Femur (tissue), 1 donor: ENCODE data around the gene TMEM63A.
"Not testable (repeated sequence)": the region's sequence is repeated elsewhere in the genome, so short reads cannot be mapped to it uniquely, and the experiment has no call there.

ENCODE experiments used
- DNase-seq: peaks from one replicate; pipeline ENCODE4 v3.0.0-alpha.2; 2017

The TMEM63A gene

DNA sequence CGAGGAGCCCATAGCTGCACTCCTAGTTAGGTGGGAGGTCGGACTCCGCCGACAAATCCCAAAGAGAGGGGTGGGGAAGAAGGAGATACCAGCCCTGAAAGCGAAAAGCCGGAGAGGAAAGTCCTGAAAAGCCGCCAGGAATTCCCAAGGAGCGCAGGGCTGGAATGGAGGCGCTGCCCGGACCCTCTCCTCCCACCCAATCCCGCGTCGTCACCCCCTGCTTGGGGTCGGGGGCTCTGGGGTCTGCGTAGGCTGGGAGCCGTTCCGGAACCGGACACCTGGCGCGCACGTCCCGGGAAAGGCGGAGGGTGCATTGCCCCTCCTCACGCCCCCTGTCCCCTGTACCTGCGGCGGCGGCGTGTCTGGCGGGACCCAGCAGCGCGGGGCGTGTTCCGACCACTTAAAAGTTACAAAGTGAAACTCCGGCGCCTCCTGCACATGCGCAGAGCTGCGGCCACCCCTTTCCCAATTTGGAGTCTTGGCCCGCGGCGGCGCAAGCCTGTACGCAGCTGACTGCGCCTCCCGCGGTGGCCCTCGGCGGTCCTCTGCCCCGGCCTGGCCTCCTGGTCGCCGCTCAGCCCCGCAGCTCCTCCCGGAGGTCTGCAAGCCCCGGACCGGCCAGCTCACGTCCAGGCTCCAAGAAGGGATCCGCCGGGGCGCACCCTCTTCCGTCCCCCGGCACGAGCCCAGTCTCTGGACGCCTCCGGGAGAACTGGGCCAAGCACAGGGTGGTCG is at the start of gene TMEM63A:
Gene TMEM63A (minus strand): TSS at position 422 of the 735 bp plus-strand sequence. CDS start 4,800 bp downstream, outside the sequence.
- DNase-seq, result peak; percentile 95

DNA sequence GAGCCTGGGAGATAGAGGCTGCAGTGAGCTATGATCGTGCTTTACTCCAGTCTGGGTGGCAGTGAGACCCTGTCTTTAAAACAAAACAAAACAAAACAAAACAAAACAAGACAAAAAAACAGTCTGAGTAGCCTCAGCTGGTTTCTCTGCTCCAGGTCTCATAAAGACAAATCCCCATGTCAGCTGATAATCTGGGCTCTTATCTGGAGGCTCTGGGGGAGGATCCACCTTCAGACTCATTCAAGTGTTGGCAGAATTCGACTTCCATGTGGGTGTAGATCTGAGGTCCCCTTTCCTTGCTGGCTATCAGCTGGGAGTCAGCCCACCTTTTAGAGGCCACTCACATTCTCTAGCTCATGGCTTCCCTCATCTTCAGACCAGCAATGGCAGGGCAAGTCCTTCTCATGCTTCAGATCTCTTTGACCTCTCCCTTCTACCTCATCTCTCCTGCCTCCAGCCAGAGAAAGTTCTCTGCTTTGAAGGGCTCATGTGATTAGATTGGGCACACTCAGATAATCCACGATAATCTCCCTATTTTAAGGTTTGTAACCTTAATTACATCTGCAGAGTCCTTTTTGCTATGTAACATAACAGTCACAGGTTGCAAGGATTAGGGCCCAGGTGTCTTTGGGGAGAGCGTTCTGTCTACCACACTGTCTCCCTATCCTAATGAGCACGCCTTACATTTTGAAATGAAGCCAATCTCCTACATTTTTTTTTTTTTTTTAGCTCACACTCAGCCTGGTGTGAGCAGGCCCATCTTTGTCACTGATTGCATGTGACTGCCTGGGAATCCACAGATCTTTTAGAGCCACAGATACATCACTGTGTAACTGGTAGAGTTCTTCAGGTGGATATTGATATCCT is 49.3 kb upstream of the TMEM63A start:
- DNase-seq, result no peak

GRCh38 chr1:225930566-225930965 is 48.4 kb upstream of the TMEM63A start:
- no peak for DNase-seq

DNA sequence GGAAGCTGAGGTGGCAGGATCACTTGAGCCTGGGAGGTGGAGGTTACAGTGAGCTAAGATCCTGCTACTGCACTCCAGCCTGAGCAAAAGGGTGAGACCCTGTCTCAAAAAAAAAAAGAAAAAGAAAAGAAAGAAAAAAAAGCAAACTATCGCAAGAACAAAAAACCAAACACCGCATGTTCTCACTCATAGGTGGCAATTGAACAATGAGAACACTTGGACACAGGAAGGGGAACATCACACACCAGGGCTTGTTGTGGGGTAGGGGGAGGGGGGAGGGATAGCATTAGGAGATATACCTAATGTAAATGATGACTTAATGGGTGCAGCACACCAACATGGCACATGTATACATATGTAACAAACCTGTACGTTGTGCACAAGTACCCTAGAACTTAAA is 47.3 kb upstream of the TMEM63A start:
- DNase-seq, result not testable (repeated sequence)

DNA sequence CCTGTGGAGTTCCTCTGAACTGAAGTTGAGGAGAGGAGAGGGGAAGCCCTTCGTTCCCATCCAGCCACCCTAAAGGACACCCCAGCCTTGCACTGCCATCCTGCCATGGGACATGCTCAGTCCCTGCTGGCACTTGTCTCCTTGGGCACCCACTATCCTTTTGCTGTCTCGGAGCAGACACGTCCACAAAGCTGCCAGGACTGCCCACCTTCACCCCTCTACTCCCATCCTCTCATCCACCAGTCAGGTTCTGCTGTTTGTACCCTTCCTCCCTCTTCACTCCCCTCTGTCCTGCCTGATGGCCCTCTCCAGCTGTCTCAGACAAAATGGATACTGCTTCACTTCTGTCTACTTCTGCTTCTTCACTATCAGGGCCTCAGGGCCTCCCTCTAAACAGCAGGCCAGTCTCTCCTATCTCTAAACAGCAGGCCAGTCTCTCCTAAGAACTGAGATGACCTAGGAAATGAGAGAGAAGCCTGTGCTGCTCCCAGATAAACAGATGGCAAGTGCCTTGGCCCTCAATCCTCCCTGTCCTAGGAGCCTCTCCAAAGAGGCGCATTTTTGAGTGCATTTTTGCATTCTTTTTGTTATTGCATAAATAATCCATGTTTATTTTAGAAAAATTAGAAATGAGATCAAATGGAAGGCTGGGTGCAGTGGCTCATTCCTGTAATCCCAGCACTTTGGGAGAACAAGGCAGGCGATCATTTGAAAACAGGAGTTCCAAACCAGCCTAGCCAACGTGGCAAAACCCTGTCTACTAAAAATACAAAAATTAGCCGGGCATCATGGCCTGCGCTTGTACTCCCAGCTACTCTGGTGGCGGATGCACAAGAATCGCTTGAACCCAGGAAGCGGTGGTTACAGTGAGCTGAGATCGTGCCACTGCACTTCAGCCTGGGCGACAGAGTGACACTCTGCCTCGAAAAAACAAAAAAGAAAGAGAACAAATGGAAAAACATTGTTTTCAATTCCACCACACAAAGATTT is 46.3 kb upstream of the TMEM63A start:
- DNase-seq, result no peak

GRCh38 chr1:225926551-225927113 is 44.5 kb upstream of the TMEM63A start:
- no peak for DNase-seq

GRCh38 chr1:225923692-225924555 is 41.7 kb upstream of the TMEM63A start, which contains the start of gene PYCR2:
TSS of gene PYCR2 (minus strand) at chr1:225924250. CDS start at chr1:225924110, 140 bp downstream.
- peak; percentile 97 for DNase-seq

DNA sequence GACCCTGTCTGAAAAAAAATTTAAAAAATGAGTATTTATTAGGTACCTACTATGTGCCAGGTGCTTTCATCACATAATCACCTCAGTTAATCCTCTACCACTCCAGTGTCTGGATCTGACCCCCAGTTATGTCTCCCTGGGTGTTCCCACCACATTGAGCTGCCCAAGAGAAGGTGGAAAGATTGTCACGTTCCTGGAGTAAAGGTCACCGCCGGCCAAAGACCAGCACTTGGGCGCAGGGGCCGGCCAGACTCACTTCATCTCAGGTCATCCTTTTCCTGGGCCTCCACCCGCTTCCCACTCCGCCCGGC is 41.2 kb upstream of the TMEM63A start:
- no peak for DNase-seq

- no peak for DNase-seq
These were observed 39.8 kb upstream of the TMEM63A start for GRCh38 chr1:225921734-225922709.

- DNase-seq, result peak; percentile 40
These were observed 37.7 kb upstream of the TMEM63A start for GRCh38 chr1:225919906-225920305.

- no peak for DNase-seq
These were observed 36.1 kb upstream of the TMEM63A start for GRCh38 chr1:225918280-225918679.

- DNase-seq, result no peak
These were observed 35.4 kb upstream of the TMEM63A start for GRCh38 chr1:225917536-225917935.

DNA sequence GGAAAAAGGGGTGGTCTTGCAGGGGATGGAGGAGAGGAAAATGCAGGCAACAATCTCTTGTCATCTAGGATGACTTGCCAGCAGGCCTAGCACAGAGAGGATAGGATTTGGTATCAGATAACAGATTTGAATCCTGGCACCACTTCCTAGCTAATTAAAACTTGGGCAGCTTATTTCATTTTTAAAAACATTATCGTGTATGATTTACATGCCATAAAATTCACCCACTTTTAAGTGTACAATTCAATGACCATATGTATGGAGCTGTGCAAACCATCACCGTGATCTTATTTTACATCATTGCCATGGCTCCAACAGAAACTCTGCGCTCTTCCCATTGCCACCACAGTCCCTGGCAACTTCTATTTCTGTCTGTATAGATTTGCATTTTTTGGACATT is 34.9 kb upstream of the TMEM63A start:
- no peak for DNase-seq

DNA sequence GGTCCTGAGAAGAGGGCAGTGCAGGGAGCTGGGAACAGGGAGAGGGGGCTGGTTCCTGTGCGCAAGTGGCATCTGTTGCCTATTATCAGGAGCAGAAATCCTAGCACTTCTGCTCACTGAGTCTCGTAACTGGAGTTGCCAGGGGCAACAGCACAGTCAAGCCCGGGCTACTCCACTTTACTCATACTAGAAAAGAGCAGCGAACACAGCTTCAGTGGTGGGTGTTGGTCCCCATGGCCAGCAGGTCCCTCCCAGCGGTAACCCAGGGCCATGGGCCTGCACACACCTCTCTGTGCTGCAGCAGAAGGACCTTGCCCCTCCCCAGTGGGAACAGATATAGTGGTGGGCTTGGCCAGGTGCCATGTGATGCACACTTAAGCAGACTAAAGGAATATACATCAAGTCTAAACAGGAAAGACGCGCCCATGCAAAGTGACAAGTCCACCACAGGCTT is 33.4 kb upstream of the TMEM63A start:
- no peak for DNase-seq

DNA sequence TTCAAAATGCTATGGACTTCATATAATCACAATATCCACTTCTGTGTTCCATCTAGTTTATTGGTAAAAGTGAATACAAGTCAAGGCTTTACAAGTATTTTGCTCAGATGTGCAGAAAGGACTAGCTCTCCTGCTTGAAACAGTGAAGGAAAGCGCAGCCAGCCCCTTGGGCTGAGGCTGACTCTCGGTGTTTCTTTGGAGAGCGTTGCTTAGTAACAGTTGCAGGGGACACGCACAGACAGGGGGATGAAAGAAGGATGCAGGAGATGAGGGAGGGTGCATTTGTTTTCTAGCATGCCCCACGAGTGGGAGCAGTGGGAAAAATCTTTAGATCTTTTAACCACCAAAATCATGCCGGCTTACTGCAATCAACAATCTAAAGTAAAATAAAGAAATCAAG is 32.8 kb upstream of the TMEM63A start:
- DNase-seq, result no peak

DNA sequence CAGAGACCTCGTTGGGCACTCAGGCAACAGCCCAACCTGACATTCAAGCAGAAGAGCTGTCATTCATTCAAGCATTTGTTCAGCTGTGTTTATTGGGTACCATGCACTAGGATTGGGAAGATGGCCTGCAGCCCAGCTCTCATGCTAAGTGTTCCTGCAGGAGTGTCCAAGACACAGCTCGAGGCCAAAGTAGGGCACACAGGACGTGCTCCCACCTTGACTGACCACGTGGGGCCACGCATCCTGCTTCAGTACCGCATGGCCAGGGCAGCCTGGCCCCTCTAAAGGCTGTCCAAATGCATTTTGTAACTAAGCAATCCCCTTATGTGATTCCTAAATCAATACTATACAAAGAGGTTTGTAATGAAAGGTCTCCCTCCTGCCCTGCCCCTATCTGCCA is 32.2 kb upstream of the TMEM63A start:
- no peak for DNase-seq

DNA sequence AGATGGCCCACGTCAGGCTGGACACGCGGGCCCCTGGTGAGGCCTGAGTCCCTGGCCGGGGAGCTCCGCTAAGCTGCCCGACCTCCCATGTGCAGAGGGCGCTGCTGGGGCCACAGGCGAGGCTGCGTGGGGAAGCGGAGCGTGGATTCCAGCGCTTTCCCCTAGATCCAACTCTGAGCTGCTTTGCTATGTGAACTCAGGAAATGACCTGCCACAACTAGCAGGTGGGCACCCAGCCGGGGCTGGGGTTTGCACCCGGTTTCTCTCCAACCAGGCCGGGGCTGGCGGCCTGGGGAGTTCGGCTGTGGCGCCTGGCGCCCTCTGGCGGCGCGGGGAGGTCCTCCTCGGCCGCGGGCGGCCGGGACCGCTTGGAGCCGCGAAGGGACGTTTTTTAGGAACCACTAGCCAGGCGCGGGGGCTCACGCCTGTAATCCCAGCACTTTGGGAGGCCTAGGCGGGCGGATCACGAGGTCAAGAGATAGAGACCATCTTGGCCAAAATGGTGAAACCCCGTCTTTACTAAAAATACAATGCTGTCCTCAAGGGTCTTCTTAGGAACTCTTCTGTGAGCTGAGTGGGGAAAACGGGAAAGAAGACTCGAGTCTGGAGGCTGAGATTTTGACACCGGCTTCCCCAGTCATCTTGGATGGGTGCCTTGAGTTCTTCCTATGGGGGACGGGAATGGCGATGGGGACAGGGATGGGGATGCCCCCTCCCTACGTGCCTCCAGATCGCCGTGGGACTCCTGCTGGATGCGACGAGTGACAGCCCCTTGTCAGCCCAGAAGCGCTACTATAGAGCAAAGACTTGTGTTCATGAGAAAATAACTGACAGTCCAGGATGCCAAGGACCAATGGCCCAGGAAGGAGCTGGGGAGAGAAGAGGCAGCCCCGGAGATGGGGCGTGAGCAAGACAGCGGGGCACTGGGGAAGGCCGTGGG is 29.3 kb upstream of the TMEM63A start:
- DNase-seq, result peak; percentile 72

GRCh38 chr1:225909477-225909876 is 27.3 kb upstream of the TMEM63A start:
- DNase-seq, result no peak

DNA sequence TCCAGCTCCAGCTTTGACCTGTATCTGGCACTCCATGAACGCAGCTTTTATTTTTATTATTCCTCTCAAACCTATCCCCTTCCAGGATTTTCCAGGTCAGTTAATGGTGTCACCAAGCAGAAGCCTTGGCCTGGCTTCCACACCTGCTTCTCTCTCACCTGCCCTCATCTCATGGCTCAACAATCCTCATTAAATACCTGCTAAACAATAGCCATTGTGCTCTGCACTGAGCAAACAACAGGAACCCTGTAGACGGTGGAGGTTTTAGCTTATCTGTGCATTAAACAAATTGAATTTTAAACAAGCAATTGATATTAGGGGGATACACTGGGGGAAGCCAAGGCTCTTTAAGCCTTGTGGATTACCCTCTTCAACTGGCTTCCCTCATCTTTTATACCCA is 26.6 kb upstream of the TMEM63A start:
- no peak for DNase-seq
